Kidney epithelial cell (primary cell): ENCODE results near the gene FBXW2. TPM values are rescaled to one million over a fixed set of nuclear protein-coding genes. Genes with fewer than 3 reads are reported as not detected.

Experiments
- DNase-seq: peaks from one replicate; pipeline ENCODE4 v3.0.0-alpha.2; 2010; ENCODE audit warnings: low read depth
- H3K27me3 ChIP-seq: 2 replicates; pipeline ENCODE4 v1.6.0; 2011; ENCODE audit warnings: low read length; ENCODE audit not compliant: control insufficient read depth, insufficient read depth
- H3K36me3 ChIP-seq: 2 replicates; pipeline ENCODE4 v1.5.1; 2011; ENCODE audit warnings: low read length; ENCODE audit not compliant: control insufficient read depth, insufficient read depth
- H3K4me3 ChIP-seq: 2 replicates; pipeline ENCODE4 v1.5.1; 2011; ENCODE audit warnings: low read depth, mild to moderate bottlenecking, control low read depth, low read length
- total RNA-seq: library from RNA; depleted of rRNA; stranded (reverse); fragments of >200 nt; gene quantifications from 2 replicates; pipeline ENCODE4 v1.2.3, GENCODE V29; 2015
- TF ChIP-seq, protein P1 (sequence below): IDR thresholded peaks from 2 replicates; pipeline ENCODE4 v1.5.1; 2011; ENCODE audit warnings: mild to moderate bottlenecking, moderate library complexity, low read length, control low read depth, inconsistent platforms; ENCODE audit not compliant: insufficient read depth, poor library complexity, severe bottlenecking

FBXW2 gene
- total RNA-seq, 1 donor from 2014 or later, result 24.6 TPM

DNA sequence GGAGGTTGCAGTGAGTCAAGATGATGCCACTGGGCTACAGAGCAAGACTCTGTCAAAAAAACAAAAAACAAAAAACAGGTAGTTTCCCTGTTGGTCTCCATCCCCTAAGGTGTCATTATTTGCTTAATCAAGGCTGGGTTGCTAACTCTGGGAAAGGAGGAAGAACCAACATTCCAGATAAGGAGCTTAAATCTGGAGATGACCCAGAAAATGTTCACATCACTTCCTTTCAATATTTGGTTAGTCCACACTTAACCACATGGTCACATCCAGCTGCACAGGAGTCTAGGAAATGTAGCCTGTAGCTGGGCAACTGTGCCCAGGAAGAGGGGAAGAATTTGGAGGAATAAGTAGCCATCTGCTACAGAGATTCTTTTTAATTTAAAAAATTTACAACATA lies 53.1 kb downstream of the FBXW2 start:
- H3K27me3 ChIP-seq, result no peaks in the 10 kb centered on the region
- TF ChIP-seq, protein P1, sequence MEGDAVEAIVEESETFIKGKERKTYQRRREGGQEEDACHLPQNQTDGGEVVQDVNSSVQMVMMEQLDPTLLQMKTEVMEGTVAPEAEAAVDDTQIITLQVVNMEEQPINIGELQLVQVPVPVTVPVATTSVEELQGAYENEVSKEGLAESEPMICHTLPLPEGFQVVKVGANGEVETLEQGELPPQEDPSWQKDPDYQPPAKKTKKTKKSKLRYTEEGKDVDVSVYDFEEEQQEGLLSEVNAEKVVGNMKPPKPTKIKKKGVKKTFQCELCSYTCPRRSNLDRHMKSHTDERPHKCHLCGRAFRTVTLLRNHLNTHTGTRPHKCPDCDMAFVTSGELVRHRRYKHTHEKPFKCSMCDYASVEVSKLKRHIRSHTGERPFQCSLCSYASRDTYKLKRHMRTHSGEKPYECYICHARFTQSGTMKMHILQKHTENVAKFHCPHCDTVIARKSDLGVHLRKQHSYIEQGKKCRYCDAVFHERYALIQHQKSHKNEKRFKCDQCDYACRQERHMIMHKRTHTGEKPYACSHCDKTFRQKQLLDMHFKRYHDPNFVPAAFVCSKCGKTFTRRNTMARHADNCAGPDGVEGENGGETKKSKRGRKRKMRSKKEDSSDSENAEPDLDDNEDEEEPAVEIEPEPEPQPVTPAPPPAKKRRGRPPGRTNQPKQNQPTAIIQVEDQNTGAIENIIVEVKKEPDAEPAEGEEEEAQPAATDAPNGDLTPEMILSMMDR, result no peak
- H3K36me3 ChIP-seq, result no peaks in the 10 kb centered on the region
- DNase-seq, result no peak
- no peak overlapping the region for H3K4me3 ChIP-seq

DNA sequence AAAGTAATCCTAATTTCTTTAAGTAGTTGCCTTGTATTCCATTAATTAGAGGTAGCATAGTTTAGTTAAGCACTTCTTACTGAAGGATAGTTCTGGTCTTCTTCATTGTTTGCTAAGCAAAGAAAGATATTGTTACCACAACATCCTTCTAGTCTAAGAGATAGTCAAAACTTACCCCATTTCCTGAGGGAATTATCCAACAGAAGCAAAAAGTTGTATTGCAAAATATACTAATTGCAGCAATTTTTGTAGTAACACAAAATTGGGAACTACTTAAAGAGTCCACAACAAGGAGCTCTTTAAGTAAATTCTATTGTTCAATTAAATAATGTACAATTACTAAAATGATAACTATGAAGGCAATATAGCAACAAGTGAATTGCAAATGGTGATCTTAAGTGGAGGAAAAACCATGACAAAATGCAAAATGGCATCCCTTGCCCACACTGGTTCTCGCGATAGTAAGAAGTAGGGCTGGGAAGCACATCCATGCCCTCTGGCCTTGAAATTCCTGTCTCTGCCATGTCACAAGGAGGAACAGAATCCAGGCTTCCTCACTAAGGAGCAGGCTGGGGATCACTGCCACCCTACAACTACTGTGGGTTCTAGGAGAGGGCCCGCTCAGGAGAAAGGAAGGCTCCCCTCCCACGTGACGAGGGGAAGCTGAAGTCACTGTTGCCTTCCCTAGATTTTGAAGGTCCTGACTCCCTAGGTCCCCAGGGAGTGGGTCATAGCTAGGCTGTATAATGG lies 55.6 kb downstream of the FBXW2 start:
- DNase-seq, result no peak
- no peak overlapping the region for H3K4me3 ChIP-seq
- H3K36me3 ChIP-seq, result no peaks in the 10 kb centered on the region
- no peaks in the 10 kb centered on the region for H3K27me3 ChIP-seq
- TF ChIP-seq, protein P1, result no peak

DNA sequence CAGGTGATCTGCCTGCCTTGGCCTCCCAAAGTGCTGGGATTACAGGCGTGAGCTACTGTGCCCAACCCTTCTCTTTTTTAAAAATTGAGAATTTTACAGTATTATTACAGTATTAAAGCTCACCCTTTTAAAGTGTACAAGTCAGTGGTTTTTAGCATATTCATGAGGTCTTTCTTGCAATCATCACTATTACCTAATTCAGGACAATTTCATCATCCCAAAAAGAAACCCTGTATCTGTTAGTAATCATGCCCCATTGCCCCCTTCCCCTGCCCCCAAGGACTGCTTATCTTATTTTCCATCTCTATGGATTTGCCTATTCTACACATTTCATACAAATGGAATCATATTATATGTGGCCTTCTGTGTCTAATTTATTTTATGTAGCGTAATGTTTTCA lies 56.3 kb downstream of the FBXW2 start:
- no peaks in the 10 kb centered on the region for H3K27me3 ChIP-seq
- H3K36me3 ChIP-seq, result no peaks in the 10 kb centered on the region
- no peak for DNase-seq
- TF ChIP-seq, protein P1, result no peak
- H3K4me3 ChIP-seq, result no peak overlapping the region

DNA sequence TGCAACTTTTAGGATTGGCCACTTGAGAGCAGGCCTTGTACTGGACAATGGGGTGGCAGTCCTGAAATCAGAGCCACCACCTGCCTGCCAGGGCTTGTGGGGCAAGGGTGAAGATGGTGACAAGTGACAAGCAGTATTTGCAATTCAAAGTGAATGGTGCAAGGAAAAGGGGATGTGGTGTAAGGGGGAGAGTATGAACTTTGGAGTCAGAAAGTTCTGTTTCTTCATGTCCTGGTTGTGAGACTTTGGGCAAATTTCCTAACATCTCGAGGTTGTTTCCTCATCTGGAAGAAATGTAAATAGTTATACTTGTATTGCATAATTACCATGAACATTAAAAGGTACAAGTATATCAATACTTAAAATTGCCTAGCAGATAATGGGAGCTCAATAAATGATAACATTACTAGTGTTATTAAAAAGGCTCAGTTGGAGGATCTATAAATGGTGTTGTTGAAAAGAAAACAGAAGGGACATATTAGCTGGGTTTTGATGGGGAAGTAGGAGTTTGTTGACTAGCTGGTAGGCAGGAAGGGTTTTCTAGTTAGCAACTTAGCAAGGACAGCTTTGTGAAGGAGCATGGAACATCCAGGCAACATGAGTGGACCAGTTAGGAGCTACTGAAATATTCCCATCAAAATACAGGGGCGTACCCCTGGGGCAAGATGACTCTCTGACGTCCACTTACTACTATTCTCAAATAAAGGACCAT lies 57.6 kb downstream of the FBXW2 start:
- Histone ChIP-seq H3K36me3 (no peaks in the 10 kb centered on the region), H3K27me3 (no peaks in the 10 kb centered on the region), H3K4me3 (no peak overlapping the region)
- no peak for DNase-seq
- TF ChIP-seq, protein P1, result no peak

DNA sequence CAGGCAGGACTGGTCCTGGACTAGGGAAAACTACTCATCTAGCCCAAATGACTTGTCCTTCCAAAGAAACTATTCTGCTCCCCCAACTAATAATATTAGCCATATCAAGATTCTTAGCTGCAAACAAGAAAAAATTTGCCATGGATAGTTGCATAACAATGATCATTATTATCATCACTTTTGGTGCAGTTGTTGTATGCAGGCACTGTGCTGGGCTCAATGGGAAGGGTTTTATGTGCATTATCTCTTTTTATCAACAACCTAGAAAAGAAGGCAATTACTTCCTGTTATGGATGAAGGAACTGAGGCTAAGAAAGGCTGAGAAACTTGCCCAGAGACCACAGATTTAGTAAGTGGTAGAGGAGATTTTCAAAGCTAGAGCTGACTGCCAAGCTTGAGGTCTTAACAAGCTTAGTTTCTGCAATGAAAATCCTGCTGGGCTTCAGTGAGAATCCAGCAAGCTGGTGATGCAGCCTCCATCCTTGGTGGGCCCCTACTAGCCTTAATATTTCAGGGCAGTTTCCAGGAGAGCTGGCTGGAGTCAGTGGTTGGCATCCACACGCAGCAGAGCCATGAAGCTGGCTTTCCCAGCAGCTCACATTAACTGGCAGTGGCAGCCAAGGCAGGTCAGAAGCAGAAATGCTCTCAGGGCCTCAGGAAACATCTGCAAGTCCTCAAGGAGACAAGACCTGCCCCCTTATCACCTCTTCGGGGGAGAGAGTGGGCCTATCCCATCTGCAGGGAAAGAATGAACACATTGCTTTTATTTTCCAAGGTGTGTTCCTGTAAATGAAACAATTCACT lies 58.4 kb downstream of the FBXW2 start:
- no peak overlapping the region for H3K4me3 ChIP-seq
- no peaks in the 10 kb centered on the region for H3K36me3 ChIP-seq
- TF ChIP-seq, protein P1, result no peak
- H3K27me3 ChIP-seq, result no peaks in the 10 kb centered on the region
- DNase-seq, result no peak
